Measurements from ENCODE around the gene ZNF546.
"Not testable (repeated sequence)": the region's sequence is repeated elsewhere in the genome, so short reads cannot be mapped to it uniquely, and the experiment has no call there.

Gene ZNF546

DNA sequence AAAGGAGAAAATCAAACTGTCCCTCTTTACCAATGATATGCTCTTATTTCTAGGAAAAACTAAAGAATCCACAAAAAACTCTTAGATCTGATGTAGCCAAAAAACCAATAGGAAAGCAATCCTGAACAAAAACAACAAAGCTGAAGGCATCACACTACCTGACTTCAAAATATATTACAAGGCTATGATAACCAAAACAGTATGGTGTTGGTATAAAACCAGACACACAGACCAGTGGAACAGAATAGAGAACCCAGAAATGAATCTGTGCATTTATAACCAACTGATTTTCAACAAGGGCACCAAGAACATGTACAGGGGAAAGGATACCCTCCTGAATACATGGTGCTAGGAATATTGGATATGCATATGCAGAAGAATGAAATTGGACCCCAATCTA is 9.7 kb upstream of the ZNF546 start:
- DNase-seq, result no peak

DNA sequence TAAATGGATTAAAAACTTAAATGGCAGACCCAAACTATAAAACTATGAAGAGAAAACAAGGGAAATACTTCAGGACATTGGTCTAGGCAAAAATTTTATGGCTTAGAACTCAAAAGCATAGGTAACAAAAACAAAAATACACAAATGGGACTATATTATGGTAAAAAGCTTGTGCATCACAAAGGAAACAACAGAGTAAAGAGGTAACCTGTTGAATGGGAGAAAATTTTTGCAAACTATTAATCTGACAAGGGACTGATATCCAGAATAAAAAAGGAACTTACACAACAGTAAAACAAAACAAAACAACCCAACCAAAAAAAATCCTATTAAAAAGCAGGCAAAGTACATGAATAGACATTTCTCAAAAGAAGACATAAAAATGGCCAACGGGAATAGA is 9.3 kb upstream of the ZNF546 start:
- DNase-seq, result no peak

DNA sequence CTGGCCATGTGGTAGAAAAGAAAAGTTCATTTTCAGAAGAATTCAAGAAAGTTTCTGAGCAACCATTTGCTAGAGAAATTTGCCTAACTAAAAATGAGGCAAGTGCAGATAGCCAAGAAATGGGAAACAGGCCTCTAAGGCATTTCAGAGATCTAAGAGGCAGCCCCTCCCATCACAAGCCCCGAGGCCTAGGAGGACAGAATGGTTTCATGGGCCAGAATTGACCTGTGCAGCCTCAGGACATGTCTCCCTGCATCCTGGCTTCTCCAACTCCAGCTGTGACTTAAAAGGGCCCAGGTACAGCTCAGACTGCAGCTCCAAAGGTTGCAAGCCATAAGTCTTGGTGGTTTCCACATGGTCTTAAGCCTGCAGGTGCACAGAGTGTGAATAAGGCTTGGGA is 3.3 kb upstream of the ZNF546 start:
- no peak for DNase-seq

DNA sequence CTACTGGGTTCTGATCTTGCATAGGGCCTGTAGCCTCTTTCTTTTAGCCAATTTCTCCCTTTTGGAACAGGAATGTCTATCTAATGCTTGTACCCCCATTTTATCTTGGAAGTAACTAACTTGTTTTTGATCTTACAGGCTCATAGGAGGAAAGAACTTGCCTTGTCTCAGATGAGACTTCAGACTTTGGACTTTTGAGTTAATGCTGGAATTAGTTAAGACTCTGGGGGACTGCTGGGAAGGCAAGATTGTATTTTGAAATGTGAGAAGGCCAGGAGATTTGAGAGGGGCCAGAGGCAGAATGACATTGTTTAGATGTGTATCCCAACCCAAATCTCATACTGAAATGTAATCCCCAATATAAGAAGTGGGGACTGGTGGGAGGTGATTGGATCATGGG is 2.5 kb upstream of the ZNF546 start:
- no peak for DNase-seq

DNA sequence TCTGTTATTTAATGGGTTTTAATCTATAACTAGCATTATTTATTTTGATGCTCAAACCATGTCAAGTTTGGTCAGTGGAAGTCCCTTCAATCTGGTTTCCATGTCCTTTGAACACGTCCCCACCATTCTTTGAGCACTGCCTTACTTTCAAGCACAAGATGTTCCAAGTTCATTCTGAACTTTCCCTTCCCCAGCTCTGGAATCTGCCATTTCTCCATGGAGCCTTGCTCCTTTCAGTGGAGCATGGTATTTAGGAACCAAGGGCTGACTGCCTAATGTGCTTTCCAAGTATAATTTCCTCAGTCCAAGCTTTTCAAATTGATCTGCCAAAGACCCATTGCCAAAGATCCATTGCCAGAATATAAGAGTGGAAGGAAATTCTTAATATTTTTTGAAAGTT is 1.1 kb upstream of the ZNF546 start:
- no peak for DNase-seq

DNA sequence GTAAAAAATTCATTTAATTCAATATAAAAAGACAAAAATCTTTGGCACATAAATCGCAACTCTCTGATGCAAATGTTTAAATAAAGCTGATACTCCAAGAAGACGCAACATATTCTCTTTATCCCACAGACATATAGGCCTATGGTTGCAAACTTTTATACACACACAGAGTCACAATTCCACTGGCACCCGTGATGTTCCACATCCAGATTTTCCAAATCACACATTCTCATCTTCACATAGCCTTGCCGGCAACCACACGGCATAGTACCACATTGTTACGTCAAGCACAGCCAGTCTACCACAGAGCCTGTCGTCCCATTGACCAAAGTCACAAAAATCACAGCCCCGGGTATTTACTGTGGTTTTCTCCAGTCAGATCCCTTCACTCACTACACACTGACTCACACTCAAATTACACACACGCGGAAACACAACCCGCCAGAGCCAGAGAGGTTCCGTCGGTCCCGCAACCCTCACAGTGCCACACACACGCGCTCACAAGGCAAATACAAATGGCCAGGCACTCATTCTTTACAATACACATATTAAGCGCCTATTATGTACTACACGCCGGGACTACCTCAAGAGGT is 546 bp upstream of the ZNF546 start:
- peak; percentile 12 for DNase-seq

DNA sequence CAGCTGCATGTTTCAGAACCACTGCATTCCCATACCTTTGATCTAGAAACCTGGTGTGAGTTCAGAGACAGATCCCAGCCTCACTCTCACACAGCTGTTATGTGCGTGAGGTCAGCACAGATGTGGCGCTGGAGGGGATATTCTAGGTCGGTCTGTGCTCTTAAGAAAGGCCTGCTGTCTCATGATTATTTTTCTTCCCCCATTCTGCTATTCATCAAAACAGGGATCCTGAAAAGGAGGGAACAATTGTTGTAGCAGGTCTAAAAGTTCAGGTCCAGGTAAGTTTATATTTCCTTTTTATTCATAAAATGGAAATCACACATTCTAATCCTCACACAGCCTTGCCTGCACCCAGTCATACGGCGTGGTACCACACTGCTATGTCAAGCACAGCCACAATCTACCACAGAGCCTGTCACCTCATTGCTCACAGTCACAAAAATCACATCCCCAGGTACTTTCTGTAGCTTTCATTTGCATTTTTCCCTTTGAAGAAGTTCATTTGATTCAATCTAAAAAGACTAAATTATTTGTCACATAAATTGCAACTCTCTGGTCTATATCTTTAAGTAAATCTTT is 867 bp downstream of the ZNF546 start:
- DNase-seq, result no peak

DNA sequence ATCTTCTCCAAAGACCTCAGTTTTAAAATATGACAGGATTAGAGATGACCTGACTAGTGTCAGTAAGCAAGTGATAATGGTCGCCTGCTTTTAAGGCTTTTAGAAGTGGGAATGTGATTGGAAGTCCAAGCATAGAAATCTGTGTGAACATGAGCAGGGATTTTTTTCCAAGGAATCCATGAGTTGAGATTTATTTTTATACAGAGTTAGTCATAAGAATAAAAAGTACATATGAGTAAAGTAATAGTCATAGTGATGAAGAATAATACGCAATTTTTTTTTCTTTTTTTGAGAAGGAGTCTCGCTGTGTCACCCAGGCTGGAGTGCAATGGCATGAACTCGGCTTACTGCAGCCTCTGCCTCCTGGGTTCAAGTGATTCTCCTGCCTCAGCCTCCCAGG is 1.6 kb downstream of the ZNF546 start:
- DNase-seq, result no peak

DNA sequence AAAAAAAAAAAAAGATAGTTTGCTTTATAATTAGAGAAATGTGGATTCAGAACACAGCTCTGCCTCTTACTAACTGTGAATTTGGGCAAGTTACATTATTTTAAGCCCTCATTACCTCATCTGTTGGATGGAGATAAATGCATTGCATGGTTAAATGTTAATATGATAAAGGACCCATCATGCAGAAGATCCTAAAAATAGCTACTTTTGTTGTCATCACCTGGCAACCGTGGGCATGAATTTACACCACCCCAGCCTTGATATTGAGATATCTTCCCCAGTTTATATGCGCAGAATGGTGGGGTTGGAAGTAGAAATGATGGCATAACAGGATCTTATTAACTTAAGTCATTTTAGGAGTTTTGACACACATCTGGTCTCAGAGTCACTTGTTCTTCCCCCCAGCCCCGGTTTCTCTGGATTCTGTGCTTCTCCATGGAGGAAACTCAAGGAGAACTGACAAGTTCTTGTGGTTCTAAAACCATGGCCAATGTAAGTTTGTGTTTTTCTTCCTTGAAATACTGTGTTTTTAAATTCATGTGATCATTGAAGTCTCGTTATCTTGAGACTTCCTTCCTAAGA is 8.9 kb downstream of the ZNF546 start:
- DNase-seq, result no peak

DNA sequence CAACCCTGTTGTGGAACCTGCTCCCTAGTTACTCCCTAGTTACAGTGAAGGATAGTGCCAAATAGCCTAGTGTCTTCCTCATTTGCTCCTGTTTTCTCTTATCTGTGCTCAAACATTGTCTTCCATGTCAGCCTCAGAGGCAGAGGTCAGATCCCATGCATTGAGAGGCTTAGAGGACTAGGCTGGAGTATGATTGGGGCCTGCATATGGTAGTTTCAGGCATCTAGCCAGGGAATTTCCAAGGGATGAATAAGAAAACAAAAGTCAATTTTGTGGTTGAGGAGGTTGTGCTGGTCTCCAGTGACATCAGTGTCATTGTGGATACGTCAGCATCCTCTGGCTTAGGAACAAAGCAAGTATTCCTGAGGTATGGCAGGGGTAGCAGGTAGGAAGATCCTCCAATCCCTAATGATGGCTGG is 9.4 kb downstream of the ZNF546 start:
- no peak for DNase-seq

DNA sequence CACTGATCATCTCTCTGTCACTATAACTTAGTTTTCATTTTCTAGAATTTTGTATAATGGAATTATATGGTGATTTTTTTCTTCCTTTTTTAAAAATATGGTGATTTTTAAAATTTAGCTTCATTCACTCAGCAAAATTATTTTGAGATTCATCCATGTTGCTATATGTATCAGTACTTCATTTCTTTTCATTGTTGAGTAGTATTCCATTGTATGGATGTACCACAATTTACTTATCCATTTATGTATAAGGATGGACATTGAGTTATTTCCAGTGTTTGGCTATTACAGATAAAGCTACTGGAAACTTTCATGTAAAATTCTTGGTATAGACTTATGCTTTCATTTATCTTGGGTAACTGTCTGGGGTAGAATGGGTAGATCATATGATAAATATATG is 12.8 kb downstream of the ZNF546 start:
- DNase-seq, result no peak

DNA sequence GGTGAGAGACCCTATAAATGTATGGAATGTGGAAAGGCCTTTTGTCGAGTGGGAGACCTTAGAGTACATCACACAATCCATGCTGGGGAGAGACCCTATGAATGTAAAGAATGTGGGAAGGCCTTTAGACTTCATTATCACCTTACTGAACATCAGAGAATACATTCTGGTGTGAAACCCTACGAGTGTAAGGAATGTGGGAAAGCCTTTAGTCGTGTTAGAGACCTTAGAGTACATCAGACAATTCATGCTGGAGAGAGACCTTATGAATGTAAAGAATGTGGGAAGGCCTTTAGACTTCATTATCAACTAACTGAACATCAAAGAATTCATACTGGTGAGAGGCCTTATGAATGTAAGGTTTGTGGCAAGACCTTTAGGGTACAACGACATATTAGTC is 17.1 kb downstream of the ZNF546 start:
- DNase-seq, result no peak

DNA sequence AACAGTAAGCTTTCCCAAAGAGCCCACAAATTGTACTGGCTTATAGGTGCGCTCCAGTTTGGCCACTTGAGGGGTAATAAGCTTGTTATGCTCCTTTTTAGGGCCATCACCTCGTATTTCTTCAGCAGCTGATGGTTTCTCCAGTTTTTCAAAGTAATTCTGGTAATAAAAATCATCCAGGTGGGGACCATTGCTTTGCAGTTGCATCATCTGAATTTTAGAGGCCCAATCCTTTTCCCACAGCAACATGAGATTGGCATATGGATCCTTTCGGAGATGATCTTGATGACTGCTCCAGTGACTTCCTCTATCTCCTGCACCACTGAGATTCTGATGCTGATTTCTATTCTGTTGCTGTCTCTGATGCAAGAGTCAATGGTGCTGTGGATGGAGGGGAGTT is 27.1 kb downstream of the ZNF546 start:
- DNase-seq, result no peak

DNA sequence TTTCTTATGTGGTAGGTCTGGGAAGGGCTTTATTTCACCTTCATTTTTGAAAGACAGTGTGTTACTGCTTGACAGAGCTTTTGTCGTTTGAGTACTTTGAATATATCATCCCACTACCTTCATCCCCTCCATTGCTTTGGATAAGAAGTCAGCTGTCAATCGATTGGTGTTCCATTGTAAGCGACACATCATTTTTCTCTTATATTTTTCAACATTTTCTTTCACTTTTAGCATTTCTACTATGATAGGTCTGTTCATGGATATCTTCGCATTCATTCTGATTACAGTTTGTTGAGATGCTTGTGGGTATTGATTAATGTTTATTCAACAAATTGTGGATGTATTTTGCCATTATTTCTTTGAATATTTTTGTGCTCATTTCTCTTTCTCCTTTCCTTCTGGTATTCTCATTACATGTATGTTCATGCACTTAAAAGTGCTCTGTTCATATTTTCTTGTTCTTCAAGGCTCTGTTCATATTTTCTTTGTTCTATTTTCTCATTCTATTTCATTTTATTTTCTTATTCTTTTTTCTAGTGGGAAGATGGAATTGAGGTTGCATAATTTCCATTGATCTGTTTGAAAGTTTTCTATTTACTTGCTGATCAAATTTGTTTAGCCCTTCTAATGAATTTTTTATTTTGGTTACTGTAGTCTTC is 29.2 kb downstream of the ZNF546 start:
- no peak for DNase-seq

DNA sequence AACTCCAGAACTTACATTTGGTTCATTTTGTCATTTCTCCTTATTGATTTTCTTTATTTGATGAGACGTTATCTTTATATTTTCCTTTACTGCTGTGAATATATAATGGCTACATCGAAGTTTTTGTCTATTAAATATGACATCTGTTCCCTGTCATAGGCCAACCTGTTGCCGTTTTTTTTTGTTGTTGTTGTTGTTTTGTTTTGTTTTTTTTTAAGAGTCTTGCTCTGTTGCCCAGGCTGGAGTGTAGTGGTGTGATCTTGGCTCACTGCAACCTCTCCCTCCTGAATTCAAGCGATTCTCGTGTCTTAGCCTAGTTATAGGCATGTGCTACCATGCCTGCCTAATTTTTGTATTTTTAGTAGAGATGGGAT is 29.7 kb downstream of the ZNF546 start:
- no peak for DNase-seq

DNA sequence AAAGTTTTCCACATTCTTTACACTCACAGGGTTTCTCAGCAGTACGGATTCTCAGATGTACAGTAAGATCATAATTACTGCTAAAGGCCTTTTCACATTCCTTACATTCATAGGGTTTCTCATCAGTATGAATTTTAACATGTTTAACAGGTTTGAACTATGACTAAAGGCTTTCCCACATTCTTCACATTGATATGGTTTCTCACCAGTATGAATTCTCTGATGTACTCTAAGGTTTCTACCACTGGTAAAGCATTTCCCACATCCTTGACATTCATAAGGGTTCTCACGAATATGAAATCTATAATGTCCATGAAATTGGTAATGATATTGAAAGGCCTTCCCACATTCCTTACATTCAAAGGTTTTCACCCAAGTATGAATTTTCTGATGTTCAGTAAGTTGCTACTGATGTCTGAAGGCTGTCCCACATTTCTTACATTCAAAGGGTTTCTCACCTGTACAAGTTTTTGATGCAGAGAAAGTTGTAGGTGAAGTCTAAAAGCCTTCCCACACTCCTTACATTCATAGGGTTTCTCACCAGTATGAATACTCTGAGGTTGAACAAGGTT is 37.2 kb downstream of the ZNF546 start:
- no peak for DNase-seq

DNA sequence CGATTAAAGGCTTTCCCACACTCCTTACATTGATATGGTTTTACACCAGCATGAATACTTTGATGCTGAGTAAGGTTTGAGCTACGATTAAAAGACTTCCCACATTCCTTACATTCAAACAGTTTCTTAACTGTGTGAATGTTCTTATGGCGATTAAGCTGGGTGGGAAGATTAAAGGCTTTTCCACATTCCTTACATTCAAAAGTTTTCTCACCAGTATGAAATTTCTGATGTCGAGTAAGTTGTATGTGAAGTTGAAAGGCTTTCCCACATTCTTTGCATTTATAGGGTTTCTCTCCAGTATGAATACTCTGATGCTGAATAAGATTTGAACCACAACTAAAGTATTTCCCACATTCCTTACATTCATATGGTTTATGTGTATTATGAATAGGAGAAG is 39.1 kb downstream of the ZNF546 start:
- no peak for DNase-seq

DNA sequence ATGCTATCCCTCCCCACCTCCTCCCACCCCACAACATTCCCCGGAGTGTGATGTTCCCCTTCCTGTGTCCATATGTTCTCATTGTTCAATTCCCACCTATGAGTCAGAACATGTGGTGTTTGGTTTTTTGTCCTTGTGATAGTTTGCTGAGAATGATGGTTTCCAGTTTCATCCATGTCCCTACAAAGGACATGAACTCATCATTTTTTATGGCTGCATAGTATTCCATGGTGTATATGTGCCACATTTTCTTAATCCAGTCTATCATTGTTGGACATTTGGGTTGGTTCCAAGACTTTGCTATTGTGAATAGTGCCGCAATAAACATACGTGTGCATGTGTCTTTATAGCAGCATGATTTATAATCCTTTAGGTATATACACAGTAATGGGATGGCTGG is 41.2 kb downstream of the ZNF546 start:
- DNase-seq, result not testable (repeated sequence)

DNA sequence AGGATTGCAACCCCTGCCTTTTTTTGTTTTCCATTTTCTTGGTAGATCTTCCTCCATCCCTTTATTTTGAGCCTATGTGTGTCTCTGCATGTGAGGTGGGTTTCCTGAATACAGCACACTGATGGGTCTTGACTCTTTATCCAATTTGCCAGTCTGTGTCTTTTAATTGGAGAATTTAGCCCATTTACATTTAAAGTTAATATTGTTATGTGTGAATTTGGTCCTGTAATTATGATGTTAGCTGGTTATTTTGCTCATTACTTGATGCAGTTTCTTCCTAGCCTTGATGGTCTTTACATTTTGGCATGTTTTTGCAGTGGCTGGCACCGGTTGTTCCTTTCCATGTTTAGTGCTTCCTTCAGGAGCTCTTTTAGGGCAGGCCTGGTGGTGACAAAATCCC is 44.9 kb downstream of the ZNF546 start:
- DNase-seq, result not testable (repeated sequence)

DNA sequence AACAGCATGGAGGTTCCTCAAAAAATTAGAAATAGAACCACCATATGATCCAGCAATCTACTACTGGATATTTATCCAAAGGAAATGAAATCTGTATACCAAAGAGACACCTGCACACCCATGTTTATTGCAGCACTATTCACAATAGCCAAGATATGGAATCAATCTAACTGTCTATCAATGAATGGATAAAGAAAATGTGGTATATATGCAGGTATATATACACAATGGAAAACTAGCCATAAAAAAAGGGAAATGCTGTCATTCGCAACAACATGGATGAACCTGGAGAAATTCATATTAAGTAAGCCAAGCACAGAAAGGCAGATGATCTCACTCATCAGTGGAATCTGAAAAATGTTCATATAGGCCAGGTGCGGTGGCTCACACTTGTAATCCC is 56.6 kb downstream of the ZNF546 start:
- DNase-seq, result no peak

DNA sequence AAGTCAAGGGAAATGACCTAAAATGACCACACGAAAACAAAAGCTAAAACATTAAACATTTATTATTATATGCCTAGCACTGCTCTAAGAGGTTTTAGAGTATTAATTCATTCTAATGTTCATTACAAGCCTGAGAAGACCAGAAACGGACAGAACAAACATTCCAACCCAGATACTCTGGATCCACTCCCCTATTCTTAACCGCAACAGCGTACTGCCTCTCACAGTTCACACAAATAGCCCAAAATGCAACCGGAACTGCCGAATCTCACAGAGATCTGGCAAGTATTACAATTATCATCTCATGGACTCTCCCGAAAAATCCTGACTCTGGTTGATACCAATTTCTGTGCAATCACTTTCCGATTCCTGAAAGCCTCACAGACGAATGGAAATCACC is 57.8 kb downstream of the ZNF546 start:
- DNase-seq, result no peak

DNA sequence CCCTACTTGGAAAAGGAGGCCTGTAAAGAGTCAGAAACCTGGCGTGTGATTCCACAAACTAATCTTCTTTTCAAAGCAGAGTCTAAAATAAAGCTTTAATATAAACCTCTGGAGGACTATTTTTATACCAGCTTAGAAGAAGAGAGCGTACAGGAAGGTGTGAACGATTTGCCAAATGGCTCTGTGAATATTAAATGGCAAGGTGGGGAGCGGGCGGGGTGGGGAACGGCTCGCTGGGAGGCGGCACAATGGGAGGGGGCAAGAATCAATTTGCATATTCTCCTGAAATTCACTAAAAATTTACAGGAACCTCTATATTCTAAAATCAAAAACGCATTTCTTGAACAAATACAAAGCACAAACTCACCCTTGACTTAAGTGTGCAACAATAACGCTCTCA is 58.2 kb downstream of the ZNF546 start:
- no peak for DNase-seq

DNA sequence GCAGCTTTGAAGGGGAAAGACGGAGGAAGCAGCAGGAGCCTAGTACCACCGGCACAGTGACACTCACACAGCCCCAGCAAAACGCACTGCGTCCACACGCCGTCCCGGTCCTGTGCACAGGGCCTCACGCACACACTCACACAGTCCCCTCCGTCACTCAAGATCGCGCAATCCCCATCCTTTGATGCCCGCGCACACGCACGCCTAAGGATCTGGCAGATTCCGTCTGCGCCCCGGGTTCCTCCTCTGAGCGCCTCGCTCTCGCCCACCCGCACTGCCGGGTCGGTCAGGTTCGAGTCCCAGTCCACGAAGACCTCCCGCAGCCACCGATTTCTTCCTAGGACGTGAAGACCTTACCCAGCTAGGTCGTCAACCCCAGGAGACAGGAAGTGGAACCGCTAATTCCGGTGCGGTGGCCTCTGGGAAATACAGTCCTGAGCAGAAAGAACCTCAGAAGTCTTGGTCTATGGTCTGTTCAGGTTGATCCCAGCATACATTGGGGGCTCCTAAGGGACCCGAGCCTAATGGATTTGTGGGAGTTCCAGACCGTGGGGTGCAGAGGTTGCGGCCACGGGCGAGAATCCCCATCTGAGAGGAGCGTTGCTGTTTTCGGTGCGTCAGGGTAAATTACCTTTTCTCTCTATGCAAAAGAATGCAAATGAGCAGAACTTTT is 59.1 kb downstream of the ZNF546 start, which contains the start of gene ZNF780B:
Gene ZNF780B, minus strand, starts transcription at position 400 of the 673 bp plus-strand sequence. CDS start 5,899 bp downstream, outside the sequence.
- peak; percentile 49 for DNase-seq
